SU-DHL-6 (cell line): ENCODE data around the gene DIAPH2.

Experiments used
- H2AFZ ChIP-seq: fragments of 200-600 bp; sonication (generic); 2 replicates; pipeline ENCODE4 v1.6.1; 2014; ENCODE audit warnings: low read depth, mild to moderate bottlenecking, moderate library complexity, mixed read lengths, antibody characterized with exemption, low read length; ENCODE audit not compliant: severe bottlenecking
- H3F3A ChIP-seq: fragments of 200-600 bp; shearing (Covaris generic); 2 replicates; pipeline ENCODE4 v1.6.0; 2016; ENCODE audit warnings: antibody characterized with exemption, mild to moderate bottlenecking; ENCODE audit not compliant: insufficient read depth
- H3K27ac ChIP-seq: fragments of 200-600 bp; sonication (generic); 2 replicates; pipeline ENCODE4 v1.5.1; 2016; ENCODE audit warnings: low read depth, mild to moderate bottlenecking, low read length, moderate library complexity, mixed read lengths
- H3K27me3 ChIP-seq: fragments of 200-600 bp; sonication (generic), shearing (Covaris generic); 2 replicates; pipeline ENCODE4 v1.6.0; 2014; ENCODE audit warnings: mild to moderate bottlenecking, low read length
- H3K36me3 ChIP-seq: fragments of 200-600 bp; sonication (generic); 2 replicates; pipeline ENCODE4 v1.6.1; 2014; ENCODE audit warnings: mild to moderate bottlenecking, low read length, mixed read lengths
- H3K4me2 ChIP-seq: fragments of 300-600, 200-600 bp; shearing (Covaris generic), sonication (generic); 2 replicates; pipeline ENCODE4 v1.6.0; 2014; ENCODE audit warnings: low read length, low read depth, mild to moderate bottlenecking; ENCODE audit not compliant: poor library complexity, severe bottlenecking
- H3K4me3 ChIP-seq: fragments of 200-600 bp; sonication (generic); 2 replicates; pipeline ENCODE4 v1.5.1; 2014; ENCODE audit warnings: antibody characterized with exemption, low read length, mild to moderate bottlenecking, mixed read lengths; ENCODE audit not compliant: insufficient read depth, poor library complexity, severe bottlenecking
- H3K79me2 ChIP-seq: fragments of 200-600 bp; sonication (generic); 2 replicates; pipeline ENCODE4 v1.6.1; 2014; ENCODE audit warnings: mild to moderate bottlenecking, low read length, moderate library complexity; ENCODE audit not compliant: insufficient read depth
- H3K9ac ChIP-seq: fragments of 200-600 bp; sonication (generic); 2 replicates; pipeline ENCODE4 v1.7.0; 2014; ENCODE audit warnings: mild to moderate bottlenecking, low read length
- H3K9me2 ChIP-seq: fragments of 200-600 bp; sonication (generic); replicated peaks from 2 replicates; pipeline ENCODE4 v1.6.1; 2014; ENCODE audit warnings: low read length; ENCODE audit not compliant: insufficient read depth
- H3K9me3 ChIP-seq: fragments of 200-600 bp; sonication (generic); 2 replicates; pipeline ENCODE4 v1.6.1; 2014; ENCODE audit warnings: low read length, mixed read lengths; ENCODE audit not compliant: insufficient read depth
- H4K20me1 ChIP-seq: fragments of 200-600 bp; sonication (generic); 2 replicates; pipeline ENCODE4 v1.6.1; 2014; ENCODE audit warnings: low read depth, mild to moderate bottlenecking, antibody characterized with exemption, low read length, moderate library complexity, mixed read lengths
- CTCF ChIP-seq: fragments of 200-600 bp; sonication (generic); IDR thresholded peaks from one replicate; pipeline ENCODE4 v1.5.1; 2017; ENCODE audit warnings: antibody characterized with exemption, mild to moderate bottlenecking, low read length, moderate library complexity; ENCODE audit not compliant: insufficient read depth, poor library complexity, severe bottlenecking
- EZH2phosphoT487 ChIP-seq: fragments of 200-600 bp; sonication (generic), shearing (Covaris generic); conservative IDR thresholded peaks from 2 replicates; pipeline ENCODE4 v1.6.1; 2018; ENCODE audit warnings: mild to moderate bottlenecking, antibody characterized with exemption, low read length, moderate library complexity, mixed read lengths

DIAPH2 gene

GRCh38 chrX:97527725-97528124 is 843.1 kb downstream of the DIAPH2 start:
- no peak for TF ChIP-seq EZH2phosphoT487
- no peak for TF ChIP-seq CTCF
- Histone ChIP-seq H4K20me1 (no peaks in the 10 kb centered on the region), H3K9me3 (no peaks in the 10 kb centered on the region), H3K4me3 (no peak overlapping the region), H3K9ac (no peak overlapping the region), H3K9me2 (no peaks in the 10 kb centered on the region), H3K79me2 (no peaks in the 10 kb centered on the region), H3K27ac (no peak overlapping the region), H3F3A (no peaks in the 10 kb centered on the region), H2AFZ (no peak overlapping the region), H3K4me2 (no peak overlapping the region), H3K36me3 (no peaks in the 10 kb centered on the region), H3K27me3 (no peaks in the 10 kb centered on the region)

DNA sequence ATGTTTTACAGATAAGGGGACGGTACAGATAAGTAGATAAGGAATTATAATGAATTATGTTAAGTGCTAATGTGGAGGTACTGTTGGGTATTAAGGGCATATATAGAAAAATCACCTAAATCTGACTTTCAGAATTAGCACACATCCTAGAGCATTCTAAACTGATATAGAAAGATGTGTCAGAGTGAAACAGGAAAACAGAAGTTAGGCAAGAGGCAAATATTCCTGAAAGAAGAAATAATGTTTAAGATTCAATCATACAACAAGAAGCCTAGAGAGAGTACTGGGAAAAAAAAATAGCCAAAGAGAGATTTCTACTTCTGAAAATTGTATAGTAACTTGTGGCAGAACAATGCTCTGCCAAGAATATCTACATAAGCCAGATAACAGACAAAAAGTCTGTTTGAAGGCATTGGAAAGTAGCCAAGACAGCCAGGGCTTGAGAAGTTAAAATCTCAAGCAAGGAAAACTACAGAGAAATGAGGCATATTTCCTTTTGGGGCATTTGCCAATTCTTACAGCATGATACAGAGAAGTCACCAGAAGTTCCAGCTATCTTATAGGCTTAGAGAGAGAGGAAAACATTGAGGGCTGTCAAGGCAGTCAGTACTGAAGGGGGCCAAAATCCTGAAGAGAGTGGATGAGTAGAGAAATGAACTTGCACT is 845.0 kb downstream of the DIAPH2 start:
- Histone ChIP-seq H3F3A (no peaks in the 10 kb centered on the region), H4K20me1 (no peaks in the 10 kb centered on the region), H3K4me2 (no peak overlapping the region), H3K4me3 (no peak overlapping the region), H3K9me3 (no peaks in the 10 kb centered on the region), H3K9me2 (no peaks in the 10 kb centered on the region), H3K9ac (no peak overlapping the region), H3K27me3 (no peaks in the 10 kb centered on the region), H3K36me3 (no peaks in the 10 kb centered on the region), H2AFZ (no peak overlapping the region), H3K79me2 (no peaks in the 10 kb centered on the region), H3K27ac (no peak overlapping the region)
- no peak for TF ChIP-seq EZH2phosphoT487
- TF ChIP-seq CTCF: no peak

DNA sequence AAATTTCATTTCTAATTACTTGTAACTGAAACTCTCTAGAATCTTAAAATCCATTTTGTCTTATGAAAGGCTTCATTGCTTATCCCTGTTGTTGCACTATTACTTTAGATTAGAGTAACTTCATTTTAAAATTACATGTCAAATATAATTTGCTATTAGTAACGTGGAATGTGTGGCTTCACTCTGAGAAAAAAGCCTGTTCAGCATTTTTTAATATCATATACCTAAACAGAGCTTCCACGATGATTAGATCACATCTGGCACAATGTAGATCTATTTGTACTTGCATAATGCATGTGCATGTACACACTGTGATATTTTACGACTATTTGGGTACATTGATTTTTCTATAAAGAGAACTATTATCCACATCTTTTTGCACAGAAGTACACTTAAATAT is 847.2 kb downstream of the DIAPH2 start:
- Histone ChIP-seq H3K27me3 (no peaks in the 10 kb centered on the region), H4K20me1 (no peaks in the 10 kb centered on the region), H3K4me3 (no peak overlapping the region), H3K9me3 (no peaks in the 10 kb centered on the region), H3K9ac (no peak overlapping the region), H3K27ac (no peak overlapping the region), H3K79me2 (no peaks in the 10 kb centered on the region), H3F3A (no peaks in the 10 kb centered on the region), H3K9me2 (no peaks in the 10 kb centered on the region), H2AFZ (no peak overlapping the region), H3K36me3 (no peaks in the 10 kb centered on the region), H3K4me2 (no peak overlapping the region)
- TF ChIP-seq EZH2phosphoT487 (no peak), CTCF (no peak)
